Measurements from ENCODE around the gene RRBP1. TPM values are rescaled to one million over a fixed set of nuclear protein-coding genes. Genes with fewer than 3 reads are reported as not detected.

The RRBP1 gene
- total and polyA plus RNA-seq, 4 donors = 106 to 208 (median 127) TPM

GRCh38 chr20:17590245-17590644 is 91.8 kb downstream of the RRBP1 start:
- no peak for TF ChIP-seq CTCF (IDR thresholded peaks at IDR 0.05; ENCODE audit: control extremely low read depth, extremely low read depth)
- Histone ChIP-seq H3K9ac (ENCODE audit: insufficient read depth in 1 of 2, low read length in 2 of 2) (peak overlapping the region in 1 of 2 donors; percentile 23), H3K36me3 (ENCODE audit: control insufficient read depth in 4 of 4, insufficient read depth in 4 of 4, low read length in 4 of 4) (peaks cover 0 to 6% (median under 1%) of the 10 kb centered on the region in 4 donors), H3K27ac (ENCODE audit: low read depth in 1 of 2, low read length in 1 of 2) (no peak overlapping the region), H3K4me3 (no peak overlapping the region), H3K4me1 (ENCODE audit: control insufficient read depth in 5 of 5, insufficient read depth in 5 of 5, low read length in 5 of 5) (peaks cover 5 to 31% (median 25%) of the 10 kb centered on the region in 5 donors), H3K9me3 (ENCODE audit: control insufficient read depth in 4 of 4, insufficient read depth in 3 of 4, low read length in 3 of 4) (no peaks in the 10 kb centered on the region), H3K27me3 (ENCODE audit: control insufficient read depth in 3 of 3, insufficient read depth in 3 of 3, low read length in 2 of 3) (no peaks in the 10 kb centered on the region)
- 40 to 62% methylated on average over 1 of the region's 1 CpG for WGBS, 2 donors
- DNase-seq (peak in 2 of 3 donors; percentile 36 to 61), ATAC-seq (ENCODE audit: insufficient read depth, low FRiP score) (no peak)

GRCh38 chr20:17589161-17589834 is 92.7 kb downstream of the RRBP1 start:
- TF ChIP-seq CTCF (IDR thresholded peaks at IDR 0.05; ENCODE audit: control extremely low read depth, extremely low read depth) = no peak
- no peak overlapping the region for H3K27ac ChIP-seq (ENCODE audit: low read depth in 1 of 2, low read length in 1 of 2)
- H3K9ac ChIP-seq (ENCODE audit: insufficient read depth in 1 of 2, low read length in 2 of 2) = no peak overlapping the region
- no peaks in the 10 kb centered on the region for H3K27me3 ChIP-seq (ENCODE audit: control insufficient read depth in 3 of 3, insufficient read depth in 3 of 3, low read length in 2 of 3)
- H3K4me3 ChIP-seq = no peak overlapping the region
- H3K36me3 ChIP-seq (ENCODE audit: control insufficient read depth in 4 of 4, insufficient read depth in 4 of 4, low read length in 4 of 4) = peaks cover 0 to 6% (median under 1%) of the 10 kb centered on the region in 4 donors
- H3K9me3 ChIP-seq (ENCODE audit: control insufficient read depth in 4 of 4, insufficient read depth in 3 of 4, low read length in 3 of 4) = no peaks in the 10 kb centered on the region
- ATAC-seq (ENCODE audit: insufficient read depth, low FRiP score) (no peak), DNase-seq (no peak)
- H3K4me1 ChIP-seq (ENCODE audit: control insufficient read depth in 5 of 5, insufficient read depth in 5 of 5, low read length in 5 of 5) = peaks cover 2 to 23% (median 16%) of the 10 kb centered on the region in 5 donors
- WGBS, 2 donors = 70 to 87% methylated on average over 8 of the region's 8 CpGs

GRCh38 chr20:17587824-17588223 is 94.2 kb downstream of the RRBP1 start:
- Histone ChIP-seq H3K9me3 (ENCODE audit: control insufficient read depth in 4 of 4, insufficient read depth in 3 of 4, low read length in 3 of 4) (no peaks in the 10 kb centered on the region), H3K27me3 (ENCODE audit: control insufficient read depth in 3 of 3, insufficient read depth in 3 of 3, low read length in 2 of 3) (no peaks in the 10 kb centered on the region), H3K4me1 (ENCODE audit: control insufficient read depth in 5 of 5, insufficient read depth in 5 of 5, low read length in 5 of 5) (peaks cover 2 to 21% (median 10%) of the 10 kb centered on the region in 5 donors), H3K4me3 (no peak overlapping the region), H3K27ac (ENCODE audit: low read depth in 1 of 2, low read length in 1 of 2) (no peak overlapping the region), H3K9ac (ENCODE audit: insufficient read depth in 1 of 2, low read length in 2 of 2) (no peak overlapping the region), H3K36me3 (ENCODE audit: control insufficient read depth in 4 of 4, insufficient read depth in 4 of 4, low read length in 4 of 4) (peaks cover 0 to 9% (median under 1%) of the 10 kb centered on the region in 4 donors)
- no peak for DNase-seq
- WGBS, 2 donors = 59 to 87% methylated on average over 3 of the region's 3 CpGs
- ATAC-seq (ENCODE audit: insufficient read depth, low FRiP score) = no peak
- no peak for TF ChIP-seq CTCF (IDR thresholded peaks at IDR 0.05; ENCODE audit: control extremely low read depth, extremely low read depth)
